Ishikawa (cell line): ENCODE measurements around the gene ABCC4.

ENCODE experiments used
- CEBPB ChIP-seq: IDR thresholded peaks from 2 replicates; pipeline ENCODE4 v1.6.1; 2012
- CREB1 ChIP-seq: IDR thresholded peaks from 2 replicates; pipeline ENCODE4 v1.6.1; 2012; ENCODE audit warnings: low read depth
- EGR1 ChIP-seq: IDR thresholded peaks from 2 replicates; pipeline ENCODE4 v1.6.1; 2012
- EP300 ChIP-seq: IDR thresholded peaks from 2 replicates; pipeline ENCODE4 v1.6.1; 2012; ENCODE audit warnings: borderline replicate concordance
- FOXM1 ChIP-seq: IDR thresholded peaks from 2 replicates; pipeline ENCODE4 v1.6.1; 2012; ENCODE audit warnings: low read depth, borderline replicate concordance
- NFIC ChIP-seq: IDR thresholded peaks from 2 replicates; pipeline ENCODE4 v1.6.1; 2012
- RAD21 ChIP-seq: IDR thresholded peaks from 2 replicates; pipeline ENCODE4 v1.6.1; 2012; ENCODE audit warnings: low read depth
- TAF1 ChIP-seq: IDR thresholded peaks from 2 replicates; pipeline ENCODE4 v1.6.1; 2012; ENCODE audit warnings: low read depth, mild to moderate bottlenecking
- TCF12 ChIP-seq: IDR thresholded peaks from 2 replicates; pipeline ENCODE4 v1.6.1; 2012; ENCODE audit warnings: low read depth
- TEAD4 ChIP-seq: IDR thresholded peaks from 2 replicates; pipeline ENCODE4 v1.6.1; 2012
- YY1 ChIP-seq: IDR thresholded peaks from 2 replicates; pipeline ENCODE4 v1.6.1; 2012; ENCODE audit warnings: low read depth
- ZBTB7A ChIP-seq: IDR thresholded peaks from 2 replicates; pipeline ENCODE4 v1.6.1; 2012; ENCODE audit warnings: low read depth
- TF ChIP-seq, protein P1 (sequence below): IDR thresholded peaks from 2 replicates; pipeline ENCODE4 v1.6.1; 2012; ENCODE audit warnings: low read depth, mild to moderate bottlenecking
- TF ChIP-seq, protein P2 (sequence below): IDR thresholded peaks from 2 replicates; pipeline ENCODE4 v1.6.1; 2012
- TF ChIP-seq, protein P3 (sequence below): IDR thresholded peaks from 2 replicates; pipeline ENCODE4 v1.6.1; 2012

Gene ABCC4

DNA sequence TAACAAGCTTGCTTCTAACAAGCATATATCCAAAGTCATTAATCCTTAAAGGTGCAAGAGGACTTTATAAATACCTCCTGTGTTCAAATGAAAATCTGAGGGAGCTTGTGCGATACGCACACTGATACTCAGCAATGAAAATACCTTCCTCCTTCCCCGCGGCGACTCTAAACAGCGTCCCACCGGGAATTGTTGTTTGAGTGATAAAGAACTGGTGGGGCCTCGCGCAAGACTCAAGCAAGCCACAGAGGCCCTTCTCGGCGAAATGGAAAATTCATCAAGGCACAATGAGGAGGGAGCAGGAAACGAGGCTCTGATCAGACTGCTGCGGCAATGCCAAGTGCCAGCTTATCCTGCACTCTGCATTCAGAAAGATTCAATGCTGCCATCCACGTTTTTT lies 126.7 kb downstream of the ABCC4 start:
- no peak for TF ChIP-seq NFIC
- TF ChIP-seq YY1 = no peak
- no peak for TF ChIP-seq RAD21
- no peak for TF ChIP-seq EP300
- TF ChIP-seq CREB1 = no peak
- no peak for TF ChIP-seq EGR1
- no peak for TF ChIP-seq ZBTB7A
- TF ChIP-seq, protein P1, sequence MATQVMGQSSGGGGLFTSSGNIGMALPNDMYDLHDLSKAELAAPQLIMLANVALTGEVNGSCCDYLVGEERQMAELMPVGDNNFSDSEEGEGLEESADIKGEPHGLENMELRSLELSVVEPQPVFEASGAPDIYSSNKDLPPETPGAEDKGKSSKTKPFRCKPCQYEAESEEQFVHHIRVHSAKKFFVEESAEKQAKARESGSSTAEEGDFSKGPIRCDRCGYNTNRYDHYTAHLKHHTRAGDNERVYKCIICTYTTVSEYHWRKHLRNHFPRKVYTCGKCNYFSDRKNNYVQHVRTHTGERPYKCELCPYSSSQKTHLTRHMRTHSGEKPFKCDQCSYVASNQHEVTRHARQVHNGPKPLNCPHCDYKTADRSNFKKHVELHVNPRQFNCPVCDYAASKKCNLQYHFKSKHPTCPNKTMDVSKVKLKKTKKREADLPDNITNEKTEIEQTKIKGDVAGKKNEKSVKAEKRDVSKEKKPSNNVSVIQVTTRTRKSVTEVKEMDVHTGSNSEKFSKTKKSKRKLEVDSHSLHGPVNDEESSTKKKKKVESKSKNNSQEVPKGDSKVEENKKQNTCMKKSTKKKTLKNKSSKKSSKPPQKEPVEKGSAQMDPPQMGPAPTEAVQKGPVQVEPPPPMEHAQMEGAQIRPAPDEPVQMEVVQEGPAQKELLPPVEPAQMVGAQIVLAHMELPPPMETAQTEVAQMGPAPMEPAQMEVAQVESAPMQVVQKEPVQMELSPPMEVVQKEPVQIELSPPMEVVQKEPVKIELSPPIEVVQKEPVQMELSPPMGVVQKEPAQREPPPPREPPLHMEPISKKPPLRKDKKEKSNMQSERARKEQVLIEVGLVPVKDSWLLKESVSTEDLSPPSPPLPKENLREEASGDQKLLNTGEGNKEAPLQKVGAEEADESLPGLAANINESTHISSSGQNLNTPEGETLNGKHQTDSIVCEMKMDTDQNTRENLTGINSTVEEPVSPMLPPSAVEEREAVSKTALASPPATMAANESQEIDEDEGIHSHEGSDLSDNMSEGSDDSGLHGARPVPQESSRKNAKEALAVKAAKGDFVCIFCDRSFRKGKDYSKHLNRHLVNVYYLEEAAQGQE = no peak
- no peak for TF ChIP-seq TCF12
- TF ChIP-seq FOXM1 = no peak
- TF ChIP-seq TEAD4 = no peak
- no peak for TF ChIP-seq TAF1
- no peak for TF ChIP-seq CEBPB

DNA sequence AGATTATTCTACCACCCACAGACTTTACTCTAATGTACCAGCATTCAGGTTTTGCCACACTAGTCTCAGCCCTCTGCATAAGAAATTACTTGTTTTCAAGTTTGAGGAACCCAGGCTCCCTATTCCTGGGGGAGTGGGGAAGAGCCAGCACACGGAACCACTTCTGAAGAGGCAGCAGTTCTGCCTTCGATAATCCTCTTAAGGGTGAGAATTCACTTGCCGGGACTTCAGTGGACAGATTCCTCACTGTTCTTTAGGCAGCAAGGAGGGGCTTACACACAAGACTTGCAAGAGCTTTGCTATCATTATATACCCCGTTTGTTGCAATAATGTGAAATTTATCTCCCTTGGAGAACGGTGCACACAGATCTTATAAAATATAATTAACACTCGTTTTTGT lies 133.1 kb downstream of the ABCC4 start:
- no peak for TF ChIP-seq NFIC
- no peak for TF ChIP-seq RAD21
- TF ChIP-seq, protein P2, sequence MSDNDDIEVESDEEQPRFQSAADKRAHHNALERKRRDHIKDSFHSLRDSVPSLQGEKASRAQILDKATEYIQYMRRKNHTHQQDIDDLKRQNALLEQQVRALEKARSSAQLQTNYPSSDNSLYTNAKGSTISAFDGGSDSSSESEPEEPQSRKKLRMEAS = no peak
- no peak for TF ChIP-seq ZBTB7A
- TF ChIP-seq, protein P3, sequence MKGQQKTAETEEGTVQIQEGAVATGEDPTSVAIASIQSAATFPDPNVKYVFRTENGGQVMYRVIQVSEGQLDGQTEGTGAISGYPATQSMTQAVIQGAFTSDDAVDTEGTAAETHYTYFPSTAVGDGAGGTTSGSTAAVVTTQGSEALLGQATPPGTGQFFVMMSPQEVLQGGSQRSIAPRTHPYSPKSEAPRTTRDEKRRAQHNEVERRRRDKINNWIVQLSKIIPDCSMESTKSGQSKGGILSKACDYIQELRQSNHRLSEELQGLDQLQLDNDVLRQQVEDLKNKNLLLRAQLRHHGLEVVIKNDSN = no peak
- TF ChIP-seq, protein P1 = no peak

DNA sequence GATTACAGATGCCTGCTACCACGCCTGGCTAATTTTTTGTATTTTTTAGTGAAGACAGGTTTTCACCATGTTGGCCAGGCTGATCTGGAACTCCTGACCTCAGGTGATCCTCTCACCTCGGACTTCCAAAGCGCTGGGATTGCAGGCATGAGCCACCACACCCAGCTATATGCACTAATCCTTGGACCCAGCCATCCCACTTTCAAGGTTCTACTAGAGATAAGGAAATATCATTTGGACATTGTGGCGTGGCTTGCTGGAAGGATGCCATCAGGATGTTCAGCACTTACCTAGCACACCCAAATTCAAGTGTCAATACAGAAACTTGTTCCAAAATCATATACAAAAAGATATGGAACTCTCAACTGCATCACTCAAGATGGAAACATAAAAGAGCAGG lies 136.4 kb downstream of the ABCC4 start:
- no peak for TF ChIP-seq ZBTB7A
- no peak for TF ChIP-seq TCF12
- TF ChIP-seq EP300 = no peak
- no peak for TF ChIP-seq YY1
- TF ChIP-seq, protein P1 = no peak
- no peak for TF ChIP-seq CEBPB
- no peak for TF ChIP-seq RAD21
- TF ChIP-seq CREB1 = no peak
- TF ChIP-seq NFIC = no peak
- TF ChIP-seq, protein P3 = no peak
- TF ChIP-seq EGR1 = no peak

DNA sequence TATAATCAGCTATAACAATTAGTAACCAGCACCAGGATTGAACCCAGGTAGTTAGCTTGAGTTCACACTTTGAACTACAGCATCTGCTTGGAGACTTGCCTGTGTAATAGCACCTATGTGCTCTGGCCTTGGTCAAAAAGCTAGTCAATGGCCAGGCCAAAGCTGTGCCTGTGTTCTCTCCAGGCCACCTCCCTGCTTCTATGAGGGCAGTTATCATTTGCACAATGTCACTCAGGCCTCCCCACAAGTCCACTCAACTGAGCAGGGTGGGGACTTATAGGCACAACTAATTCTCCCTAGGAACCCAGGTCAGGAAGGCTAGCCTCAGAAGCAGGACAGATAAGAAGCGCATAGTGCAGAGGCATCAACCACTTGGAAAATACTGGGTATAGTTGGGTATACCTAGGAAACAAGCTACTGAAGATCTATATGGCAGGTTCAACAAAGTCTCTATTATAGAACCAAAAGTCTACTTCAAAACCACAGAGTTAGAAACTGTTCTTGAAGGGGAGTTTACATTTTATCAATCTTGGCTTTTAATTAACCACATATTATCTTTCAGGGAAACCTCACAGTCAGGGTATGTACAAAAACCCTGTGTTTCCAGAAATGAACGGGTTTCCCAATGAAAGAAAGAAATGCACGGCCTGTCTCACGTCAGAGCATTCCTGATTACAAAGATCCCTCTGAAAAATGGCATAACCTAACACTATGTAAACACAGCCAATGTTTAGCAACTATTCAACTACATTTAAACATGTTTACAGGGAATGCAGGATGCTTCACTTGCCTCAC lies 140.9 kb downstream of the ABCC4 start:
- TF ChIP-seq TAF1 = no peak
- no peak for TF ChIP-seq CREB1
- TF ChIP-seq NFIC = no peak
- no peak for TF ChIP-seq TEAD4
- TF ChIP-seq, protein P1 = no peak
- no peak for TF ChIP-seq TCF12
